Measurements from ENCODE around the gene TBC1D9B.

Gene TBC1D9B

DNA sequence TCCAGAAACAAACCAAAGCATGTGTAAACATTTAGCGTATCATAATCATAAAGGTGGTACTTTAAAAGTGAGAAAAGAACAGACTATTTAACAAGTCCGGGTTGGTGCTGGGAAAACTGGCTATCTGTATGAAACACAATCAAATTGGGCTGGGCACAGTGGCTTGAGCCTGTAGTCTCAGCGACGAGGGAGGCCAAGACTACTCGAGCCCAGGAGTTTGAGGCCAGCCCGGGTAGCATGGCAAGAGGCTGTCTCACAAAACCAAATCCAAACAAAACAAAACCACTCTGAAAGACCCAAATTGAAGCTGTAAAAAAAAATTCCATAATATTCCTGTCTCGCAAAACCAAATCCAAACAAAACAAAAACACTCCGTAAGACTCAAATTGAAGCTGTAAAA lies 53.3 kb downstream of the TBC1D9B start:
- TF ChIP-seq, protein P1, sequence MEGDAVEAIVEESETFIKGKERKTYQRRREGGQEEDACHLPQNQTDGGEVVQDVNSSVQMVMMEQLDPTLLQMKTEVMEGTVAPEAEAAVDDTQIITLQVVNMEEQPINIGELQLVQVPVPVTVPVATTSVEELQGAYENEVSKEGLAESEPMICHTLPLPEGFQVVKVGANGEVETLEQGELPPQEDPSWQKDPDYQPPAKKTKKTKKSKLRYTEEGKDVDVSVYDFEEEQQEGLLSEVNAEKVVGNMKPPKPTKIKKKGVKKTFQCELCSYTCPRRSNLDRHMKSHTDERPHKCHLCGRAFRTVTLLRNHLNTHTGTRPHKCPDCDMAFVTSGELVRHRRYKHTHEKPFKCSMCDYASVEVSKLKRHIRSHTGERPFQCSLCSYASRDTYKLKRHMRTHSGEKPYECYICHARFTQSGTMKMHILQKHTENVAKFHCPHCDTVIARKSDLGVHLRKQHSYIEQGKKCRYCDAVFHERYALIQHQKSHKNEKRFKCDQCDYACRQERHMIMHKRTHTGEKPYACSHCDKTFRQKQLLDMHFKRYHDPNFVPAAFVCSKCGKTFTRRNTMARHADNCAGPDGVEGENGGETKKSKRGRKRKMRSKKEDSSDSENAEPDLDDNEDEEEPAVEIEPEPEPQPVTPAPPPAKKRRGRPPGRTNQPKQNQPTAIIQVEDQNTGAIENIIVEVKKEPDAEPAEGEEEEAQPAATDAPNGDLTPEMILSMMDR (IDR thresholded peaks at IDR 0.05; ENCODE audit: extremely low read depth, insufficient read depth, missing control alignments), result no peak
- in situ Hi-C loops (cut with MboI; ENCODE audit: low pct_unique_long_range_greater_than_20kb, low sequenced_read_pairs, unreplicated experiment), result no loop called here
- DNase-seq (ENCODE audit: low spot score), result no peak

DNA sequence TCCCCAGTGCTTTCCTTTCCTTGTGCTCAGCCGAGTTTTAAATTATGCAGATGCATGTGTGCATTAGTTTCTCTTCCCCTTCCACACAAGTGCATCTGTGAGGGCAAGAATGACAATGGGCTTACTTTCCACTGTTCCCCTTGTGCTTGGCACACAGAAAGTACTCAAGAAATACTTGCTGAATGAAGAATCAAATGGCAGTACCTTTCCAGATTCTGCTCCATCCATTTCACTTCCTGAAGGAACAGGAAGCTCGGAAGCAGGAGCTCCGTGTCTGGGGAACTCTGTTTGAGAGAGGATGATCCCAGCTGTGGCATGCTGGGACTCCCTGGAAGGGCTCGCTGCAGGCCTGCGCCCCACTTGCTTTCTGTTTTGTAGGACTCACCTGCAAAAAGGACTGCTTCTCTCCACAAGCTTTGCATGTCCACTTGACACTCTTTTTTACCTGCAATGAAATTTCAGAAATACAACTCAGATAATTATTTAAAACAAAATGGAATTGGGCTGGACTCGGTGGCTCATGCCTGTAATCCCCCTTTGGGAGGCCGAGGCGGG lies 54.6 kb downstream of the TBC1D9B start:
- no peak for DNase-seq (ENCODE audit: low spot score)
- in situ Hi-C loops (cut with MboI; ENCODE audit: low pct_unique_long_range_greater_than_20kb, low sequenced_read_pairs, unreplicated experiment), result no loop called here
- TF ChIP-seq, protein P1 (IDR thresholded peaks at IDR 0.05; ENCODE audit: extremely low read depth, insufficient read depth, missing control alignments), result no peak

DNA sequence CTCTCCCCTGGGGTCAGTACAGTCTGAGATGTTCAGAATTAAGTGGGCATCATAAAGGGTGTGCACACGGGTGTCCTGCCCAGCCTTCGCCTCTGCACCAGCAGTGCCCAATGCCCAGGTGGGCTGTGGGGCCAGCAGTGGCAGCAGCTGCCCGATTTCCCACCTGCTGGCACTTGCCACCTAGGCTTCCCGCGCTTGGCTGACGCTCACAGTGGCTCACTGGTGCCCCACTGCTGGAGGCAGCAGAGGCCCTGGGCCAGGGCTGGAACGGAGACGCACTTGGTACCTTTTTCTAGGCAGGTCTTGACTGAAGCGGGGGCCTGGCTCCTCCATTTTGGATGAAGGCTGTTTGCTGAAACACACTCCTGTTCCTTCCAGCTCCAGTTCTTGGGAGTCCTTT lies 66.1 kb downstream of the TBC1D9B start:
- TF ChIP-seq, protein P1 (IDR thresholded peaks at IDR 0.05; ENCODE audit: extremely low read depth, insufficient read depth, missing control alignments), result no peak
- in situ Hi-C loops (cut with MboI; ENCODE audit: low pct_unique_long_range_greater_than_20kb, low sequenced_read_pairs, unreplicated experiment), result no loop called here
- no peak for DNase-seq (ENCODE audit: low spot score)

DNA sequence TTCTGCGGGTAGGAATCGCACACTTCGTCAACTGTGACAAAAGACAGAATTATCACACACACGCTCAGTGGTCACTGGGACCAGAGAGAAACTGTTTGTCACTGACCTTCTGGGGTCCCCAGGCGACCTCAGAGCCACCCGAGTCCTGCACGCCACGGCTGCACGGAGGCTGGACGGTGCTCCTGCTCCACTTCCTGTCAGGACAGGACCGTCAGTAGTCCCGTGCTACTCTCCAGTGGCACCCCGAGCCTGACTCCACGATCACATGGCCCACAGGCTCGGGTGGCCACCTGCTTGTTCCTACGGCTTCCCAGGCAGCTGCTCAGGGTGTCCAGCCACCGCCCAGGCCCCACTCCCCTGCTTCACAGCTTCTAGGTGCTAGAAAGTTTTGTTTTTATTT lies 66.9 kb downstream of the TBC1D9B start:
- DNase-seq (ENCODE audit: low spot score), result no peak
- TF ChIP-seq, protein P1 (IDR thresholded peaks at IDR 0.05; ENCODE audit: extremely low read depth, insufficient read depth, missing control alignments), result no peak
- in situ Hi-C loops (cut with MboI; ENCODE audit: low pct_unique_long_range_greater_than_20kb, low sequenced_read_pairs, unreplicated experiment), result no loop called here

DNA sequence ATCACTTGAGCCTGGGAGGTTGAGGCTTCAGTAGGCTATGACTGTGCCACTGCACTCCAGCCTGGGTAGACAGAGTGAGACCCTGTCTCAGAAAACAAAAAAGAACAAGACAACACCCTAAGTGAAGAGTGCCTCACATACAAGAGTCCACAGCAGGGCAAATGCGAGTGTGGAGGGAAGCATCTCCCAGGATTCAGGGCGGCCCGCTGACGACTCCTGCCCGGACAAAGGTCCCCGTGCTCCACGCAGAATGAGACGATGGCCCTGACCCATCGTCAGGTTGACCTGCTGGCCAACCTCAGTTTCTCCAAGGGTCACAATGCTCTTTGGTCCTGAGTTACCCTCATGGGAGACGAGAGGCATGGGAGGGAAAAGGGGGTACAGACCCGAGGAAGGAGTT lies 67.4 kb downstream of the TBC1D9B start:
- in situ Hi-C loops (cut with MboI; ENCODE audit: low pct_unique_long_range_greater_than_20kb, low sequenced_read_pairs, unreplicated experiment), result no loop called here
- TF ChIP-seq, protein P1 (IDR thresholded peaks at IDR 0.05; ENCODE audit: extremely low read depth, insufficient read depth, missing control alignments), result no peak
- no peak for DNase-seq (ENCODE audit: low spot score)

DNA sequence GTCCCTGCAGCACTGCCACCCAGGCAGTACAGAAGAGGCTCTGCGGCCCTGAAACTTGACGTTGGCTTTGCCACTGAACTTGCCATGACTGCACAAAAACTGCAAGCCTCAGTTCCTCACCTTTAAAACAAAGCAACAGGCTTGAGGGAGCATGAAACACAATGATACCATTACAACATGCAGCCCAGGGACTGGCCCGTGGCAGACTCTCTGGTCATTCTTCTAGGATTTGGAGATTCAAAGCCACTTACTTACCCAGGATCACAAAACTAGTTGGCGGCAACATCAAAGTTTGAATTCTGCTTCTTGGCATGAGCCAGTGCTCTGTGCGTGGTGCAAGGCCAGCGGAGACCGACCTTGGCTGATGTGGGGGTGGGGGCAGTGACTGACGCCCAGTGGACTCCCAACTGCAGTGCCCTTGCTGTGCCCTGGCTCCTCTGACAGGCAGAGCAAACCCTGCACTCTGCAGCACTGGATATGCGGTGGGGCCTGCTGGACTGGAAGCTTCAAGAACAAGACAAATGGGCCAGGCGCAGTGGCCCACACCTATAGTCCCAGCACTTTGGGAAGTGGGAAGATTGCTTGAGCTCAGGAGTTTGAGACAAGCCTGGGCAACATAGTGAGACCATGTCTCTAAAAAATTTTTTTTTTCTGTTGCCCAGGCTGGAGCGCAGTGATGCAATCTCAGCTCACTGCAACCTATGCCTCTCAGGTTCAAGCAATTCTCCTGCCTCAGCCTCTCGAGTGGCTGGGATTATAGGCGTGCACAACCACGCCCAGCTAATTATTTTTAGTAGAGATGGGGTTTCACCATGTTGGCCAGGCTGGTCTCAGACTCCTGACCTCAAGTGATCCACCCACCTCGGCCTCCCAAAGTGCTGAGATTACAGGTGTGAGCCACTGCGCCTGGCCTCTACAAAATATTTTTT lies 68.1 kb downstream of the TBC1D9B start:
- DNase-seq (ENCODE audit: low spot score), result no peak
- TF ChIP-seq, protein P1 (IDR thresholded peaks at IDR 0.05; ENCODE audit: extremely low read depth, insufficient read depth, missing control alignments), result no peak
- in situ Hi-C loops (cut with MboI; ENCODE audit: low pct_unique_long_range_greater_than_20kb, low sequenced_read_pairs, unreplicated experiment), result no loop called here

All from GM13977 (cell line).